ENCODE measurements around the gene ENGASE. TPM values are rescaled to one million over a fixed set of nuclear protein-coding genes. Genes with fewer than 3 reads are reported as not detected.

The ENGASE gene
- total and polyA plus RNA-seq, 3 donors from 2014 or later = 20.3 to 48.5 (median 34.9) TPM

DNA sequence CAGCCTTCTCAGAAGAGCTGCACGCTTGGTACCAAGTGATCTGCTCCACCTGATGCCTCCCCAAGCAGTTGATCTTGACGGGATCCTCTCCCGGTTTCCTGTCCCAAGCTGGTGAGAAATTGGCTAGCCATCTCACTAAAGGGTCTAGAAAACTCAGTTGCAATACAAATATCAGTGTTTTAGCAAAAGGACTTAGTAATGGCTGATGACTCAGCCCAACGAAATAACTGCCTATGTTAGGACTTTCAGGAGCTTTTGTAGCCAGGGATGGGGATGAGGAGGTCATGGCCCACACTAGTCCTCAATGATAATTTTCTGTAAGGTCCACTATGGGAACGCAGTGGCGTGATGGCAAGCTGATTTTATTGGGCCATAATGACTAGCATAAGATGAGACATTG is 23.3 kb upstream of the ENGASE start:
- no peak for DNase-seq
- Histone ChIP-seq H3K9me3 (no peaks in the 10 kb centered on the region), H3K27me3 (no peaks in the 10 kb centered on the region), H3K36me3 (ENCODE audit: low read depth, missing control alignments) (no peaks in the 10 kb centered on the region), H3K4me3 (no peak overlapping the region), H3K27ac (no peak overlapping the region), H3K4me1 (peaks cover under 1% of the 10 kb centered on the region)
- intact Hi-C loops (cut with DNase I; ENCODE audit: low total_unique reads) = no loop called here
- 97 to 99% methylated on average over 6 of the region's 6 CpGs for whole genome bisulfite sequencing, 2 donors
- no peak for TF ChIP-seq CTCF (IDR thresholded peaks at IDR 0.05)
- no peak for TF ChIP-seq POLR2A (IDR thresholded peaks at IDR 0.05)

- Histone ChIP-seq H3K4me1 (no peaks in the 10 kb centered on the region), H3K27ac (no peak overlapping the region), H3K9me3 (no peaks in the 10 kb centered on the region), H3K27me3 (no peaks in the 10 kb centered on the region), H3K4me3 (no peak overlapping the region), H3K36me3 (ENCODE audit: low read depth, missing control alignments) (no peaks in the 10 kb centered on the region)
- 93% methylated on average over 1 of the region's 1 CpG for WGBS, 2 donors
- intact Hi-C loops (cut with DNase I; ENCODE audit: low total_unique reads) = no loop called here
- TF ChIP-seq POLR2A (IDR thresholded peaks at IDR 0.05) = no peak
- no peak for DNase-seq
Measured at GRCh38 chr17:79052131-79052530, 22.5 kb upstream of the ENGASE start.

GRCh38 chr17:79053251-79053925 is 21.2 kb upstream of the ENGASE start:
- no peak for TF ChIP-seq POLR2A (IDR thresholded peaks at IDR 0.05)
- no peak for TF ChIP-seq CTCF (IDR thresholded peaks at IDR 0.05)
- no peaks in the 10 kb centered on the region for H3K4me1 ChIP-seq
- WGBS, 2 donors = 71 to 77% methylated on average over 2 of the region's 2 CpGs
- no peak overlapping the region for H3K27ac ChIP-seq
- H3K4me3 ChIP-seq = no peak overlapping the region
- H3K36me3 ChIP-seq (ENCODE audit: low read depth, missing control alignments) = no peaks in the 10 kb centered on the region
- intact Hi-C loops (cut with DNase I; ENCODE audit: low total_unique reads) = no loop called here
- H3K9me3 ChIP-seq = no peaks in the 10 kb centered on the region
- no peak for DNase-seq
- no peaks in the 10 kb centered on the region for H3K27me3 ChIP-seq

GRCh38 chr17:79054200-79054960 is 20.2 kb upstream of the ENGASE start:
- 87 to 91% methylated on average over 2 of the region's 2 CpGs for WGBS, 2 donors
- Histone ChIP-seq H3K4me1 (no peaks in the 10 kb centered on the region), H3K27me3 (no peaks in the 10 kb centered on the region), H3K4me3 (no peak overlapping the region), H3K27ac (peak overlapping the region in 1 of 2 donors; percentile 24), H3K9me3 (no peaks in the 10 kb centered on the region), H3K36me3 (ENCODE audit: low read depth, missing control alignments) (no peaks in the 10 kb centered on the region)
- intact Hi-C loops (cut with DNase I; ENCODE audit: low total_unique reads) = no loop called here
- DNase-seq = no peak
- TF ChIP-seq CTCF (IDR thresholded peaks at IDR 0.05) (no peak), POLR2A (IDR thresholded peaks at IDR 0.05) (no peak)

DNA sequence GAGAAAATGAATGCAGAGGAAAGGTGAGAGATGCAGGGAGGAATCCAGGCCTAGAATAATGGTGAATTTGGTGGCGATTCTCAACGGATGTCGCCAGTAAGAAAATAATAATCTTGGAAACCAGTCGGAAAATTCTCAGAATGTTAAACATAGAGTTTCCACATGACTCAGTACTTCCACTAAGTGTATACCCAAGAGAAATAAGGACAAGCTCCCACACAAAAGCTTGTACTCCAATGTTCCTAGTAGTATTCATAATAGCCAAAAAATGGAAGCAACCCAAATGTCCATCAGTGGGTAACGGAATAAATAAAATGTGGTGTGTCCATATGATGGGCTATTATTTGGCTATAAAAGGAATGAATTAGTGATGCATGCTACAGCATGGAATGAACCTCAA is 19.4 kb upstream of the ENGASE start:
- intact Hi-C loops (cut with DNase I; ENCODE audit: low total_unique reads) = no loop called here
- peak overlapping the region in 1 of 2 donors; percentile 24 for H3K27ac ChIP-seq
- no peak for TF ChIP-seq POLR2A (IDR thresholded peaks at IDR 0.05)
- TF ChIP-seq CTCF (IDR thresholded peaks at IDR 0.05) = no peak
- no peak for DNase-seq
- WGBS, 2 donors = 80 to 84% methylated on average over 5 of the region's 5 CpGs
- no peaks in the 10 kb centered on the region for H3K9me3 ChIP-seq
- H3K27me3 ChIP-seq = no peaks in the 10 kb centered on the region
- H3K4me3 ChIP-seq = no peak overlapping the region
- no peaks in the 10 kb centered on the region for H3K4me1 ChIP-seq
- no peaks in the 10 kb centered on the region for H3K36me3 ChIP-seq (ENCODE audit: low read depth, missing control alignments)

All from testis (tissue), 3 donors.